HepG2 (cell line): ENCODE measurements around the gene MSI2. TPM values are rescaled to one million over a fixed set of nuclear protein-coding genes. Genes with fewer than 3 reads are reported as not detected.

Experiments
- EP300 ChIP-seq, 3 experiments: sonication (generic) in 1 of 3; formaldehyde crosslinking in 1 of 3; IDR thresholded peaks; 2 replicates each; pipeline versions ENCODE4 v1.5.1 to v1.6.1; 2011 to 2020; ENCODE audit warnings: low read depth in 2 of 3, low read length in 2 of 3, borderline replicate concordance in 1 of 3, improper control_type of control experiment in 1 of 3, mild to moderate bottlenecking in 1 of 3, missing genetic modification reagents in 1 of 3, moderate library complexity in 1 of 3
- FOXO1 ChIP-seq: sonication (generic); formaldehyde crosslinking; IDR thresholded peaks from 2 replicates; pipeline ENCODE4 v1.4.0; 2020; ENCODE audit warnings: missing genetic modification reagents
- ISX ChIP-seq: sonication (generic); formaldehyde crosslinking; conservative IDR thresholded peaks from 2 replicates; pipeline ENCODE4 v1.5.0; 2020; ENCODE audit warnings: missing genetic modification reagents
- NCOA2 ChIP-seq: sonication (generic); formaldehyde crosslinking; IDR thresholded peaks from 2 replicates; pipeline ENCODE4 v1.8.0; 2022; ENCODE audit warnings: inconsistent platforms
- SALL1 ChIP-seq: sonication (generic); formaldehyde crosslinking; IDR thresholded peaks from 2 replicates; pipeline ENCODE4 v1.8.0; 2022; ENCODE audit warnings: mild to moderate bottlenecking, missing genetic modification reagents
- SMYD3 ChIP-seq: sonication (generic); formaldehyde crosslinking; IDR thresholded peaks from 2 replicates; pipeline ENCODE4 v1.8.1; 2023; ENCODE audit warnings: mild to moderate bottlenecking, missing genetic modification reagents
- ZBTB34 ChIP-seq: sonication (generic); formaldehyde crosslinking; IDR thresholded peaks from 2 replicates; pipeline ENCODE4 v1.8.0; 2022; ENCODE audit warnings: mild to moderate bottlenecking, missing genetic modification reagents
- ZKSCAN8 ChIP-seq: IDR thresholded peaks from 2 replicates; pipeline ENCODE4 v1.6.1; 2016; ENCODE audit warnings: borderline replicate concordance, missing genetic modification reagents, missing compliant biosample characterization
- ZMAT3 ChIP-seq: sonication (generic); formaldehyde crosslinking; conservative IDR thresholded peaks from 2 replicates; pipeline ENCODE4 v1.7.0; 2021; ENCODE audit warnings: missing genetic modification reagents
- ZSCAN12 ChIP-seq: sonication (generic); formaldehyde crosslinking; IDR thresholded peaks from 2 replicates; pipeline ENCODE4 v1.9.0; 2021; ENCODE audit warnings: mild to moderate bottlenecking, missing genetic modification reagents
- polyA plus RNA-seq, 8 experiments: library from polyadenylated mRNA; depleted of rRNA in 3 of 8; stranded (reverse) in 7 of 8; unstranded in 1 of 8; fragments of >200 nt; fragmentation: Illumina TruSeq in 4 of 8; extraction: Trizol in 4 of 8; gene quantifications; 2 replicates each; pipeline versions ENCODE4 v1.2.1 to v1.2.3, GENCODE V29; 2011 to 2016; ENCODE audit warnings: low read depth in 4 of 8, missing spikeins in 1 of 8, mixed read lengths in 1 of 8; ENCODE audit not compliant: insufficient read depth in 1 of 8
- total RNA-seq, 5 experiments: library from RNA; depleted of rRNA; stranded (reverse); fragments of >200 nt; fragmentation: Illumina TruSeq; extraction: Trizol; gene quantifications; 2 replicates each; pipeline ENCODE4 v1.2.3, GENCODE V29; 2016; ENCODE audit warnings: low read depth in 1 of 5
- TF ChIP-seq, protein P1 (sequence below), 2 experiments: sonication (generic) in 1 of 2; formaldehyde crosslinking in 1 of 2; IDR thresholded peaks; 2 replicates each; pipeline versions ENCODE4 v1.6.1 to v1.9.0; 2014 to 2022; ENCODE audit warnings: antibody characterized with exemption in 1 of 2, borderline replicate concordance in 1 of 2, inconsistent platforms in 1 of 2, low read depth in 1 of 2, missing genetic modification reagents in 1 of 2
- TF ChIP-seq, protein P2 (sequence below), 2 experiments: sonication (generic) in 1 of 2; formaldehyde crosslinking in 1 of 2; IDR thresholded peaks; 2 replicates each; pipeline versions ENCODE4 v1.4.0 to v1.6.1; 2016 to 2020; ENCODE audit warnings: borderline replicate concordance in 1 of 2, low read depth in 1 of 2, mild to moderate bottlenecking in 1 of 2, missing genetic modification reagents in 1 of 2
- TF ChIP-seq, protein P3 (sequence below): IDR thresholded peaks from 2 replicates; pipeline ENCODE4 v1.6.1; 2016; ENCODE audit warnings: low read depth

MSI2 gene
- total and polyA plus RNA-seq, 2 of the 13 experiments (the other 11 are each of a cell fraction or from before 2014, with no cell fraction given), result 77.5 to 78.4 TPM

- TF ChIP-seq, protein P1, sequence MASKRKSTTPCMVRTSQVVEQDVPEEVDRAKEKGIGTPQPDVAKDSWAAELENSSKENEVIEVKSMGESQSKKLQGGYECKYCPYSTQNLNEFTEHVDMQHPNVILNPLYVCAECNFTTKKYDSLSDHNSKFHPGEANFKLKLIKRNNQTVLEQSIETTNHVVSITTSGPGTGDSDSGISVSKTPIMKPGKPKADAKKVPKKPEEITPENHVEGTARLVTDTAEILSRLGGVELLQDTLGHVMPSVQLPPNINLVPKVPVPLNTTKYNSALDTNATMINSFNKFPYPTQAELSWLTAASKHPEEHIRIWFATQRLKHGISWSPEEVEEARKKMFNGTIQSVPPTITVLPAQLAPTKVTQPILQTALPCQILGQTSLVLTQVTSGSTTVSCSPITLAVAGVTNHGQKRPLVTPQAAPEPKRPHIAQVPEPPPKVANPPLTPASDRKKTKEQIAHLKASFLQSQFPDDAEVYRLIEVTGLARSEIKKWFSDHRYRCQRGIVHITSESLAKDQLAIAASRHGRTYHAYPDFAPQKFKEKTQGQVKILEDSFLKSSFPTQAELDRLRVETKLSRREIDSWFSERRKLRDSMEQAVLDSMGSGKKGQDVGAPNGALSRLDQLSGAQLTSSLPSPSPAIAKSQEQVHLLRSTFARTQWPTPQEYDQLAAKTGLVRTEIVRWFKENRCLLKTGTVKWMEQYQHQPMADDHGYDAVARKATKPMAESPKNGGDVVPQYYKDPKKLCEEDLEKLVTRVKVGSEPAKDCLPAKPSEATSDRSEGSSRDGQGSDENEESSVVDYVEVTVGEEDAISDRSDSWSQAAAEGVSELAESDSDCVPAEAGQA (IDR thresholded peaks at IDR 0.05; ENCODE audit: low read depth), result no peak
- TF ChIP-seq, protein P1 (CRISPR knock-in tag; IDR thresholded peaks at IDR 0.05; ENCODE audit: borderline replicate concordance), result 0 out of 2 replicates have a peak, but pooled peaks have one; percentile 7
- 0 out of 2 replicates have a peak, but pooled peaks have one; percentile 8 for TF ChIP-seq ISX (CRISPR knock-in tag)
- 0 out of 2 replicates have a peak, but pooled peaks have one; percentile 48 for TF ChIP-seq ZKSCAN8
- TF ChIP-seq ZMAT3, result 0 out of 2 replicates have a peak, but pooled peaks have one; percentile 17
- TF ChIP-seq SALL1, result peak; percentile 35
- TF ChIP-seq, protein P2, sequence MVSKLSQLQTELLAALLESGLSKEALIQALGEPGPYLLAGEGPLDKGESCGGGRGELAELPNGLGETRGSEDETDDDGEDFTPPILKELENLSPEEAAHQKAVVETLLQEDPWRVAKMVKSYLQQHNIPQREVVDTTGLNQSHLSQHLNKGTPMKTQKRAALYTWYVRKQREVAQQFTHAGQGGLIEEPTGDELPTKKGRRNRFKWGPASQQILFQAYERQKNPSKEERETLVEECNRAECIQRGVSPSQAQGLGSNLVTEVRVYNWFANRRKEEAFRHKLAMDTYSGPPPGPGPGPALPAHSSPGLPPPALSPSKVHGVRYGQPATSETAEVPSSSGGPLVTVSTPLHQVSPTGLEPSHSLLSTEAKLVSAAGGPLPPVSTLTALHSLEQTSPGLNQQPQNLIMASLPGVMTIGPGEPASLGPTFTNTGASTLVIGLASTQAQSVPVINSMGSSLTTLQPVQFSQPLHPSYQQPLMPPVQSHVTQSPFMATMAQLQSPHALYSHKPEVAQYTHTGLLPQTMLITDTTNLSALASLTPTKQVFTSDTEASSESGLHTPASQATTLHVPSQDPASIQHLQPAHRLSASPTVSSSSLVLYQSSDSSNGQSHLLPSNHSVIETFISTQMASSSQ (IDR thresholded peaks at IDR 0.05; ENCODE audit: low read depth), result 0 out of 2 replicates have a peak, but pooled peaks have one; percentile 34
- TF ChIP-seq, protein P2 (CRISPR knock-in tag; IDR thresholded peaks at IDR 0.05; ENCODE audit: borderline replicate concordance), result no peak
- TF ChIP-seq EP300 (IDR thresholded peaks at IDR 0.05; ENCODE audit: low read depth in 2 of 2, low read length in 2 of 2), result peak in 1 of 2 experiments; percentile 41; a peak in 1 of 4 replicates
- TF ChIP-seq EP300 (CRISPR knock-in tag; IDR thresholded peaks at IDR 0.05; ENCODE audit: borderline replicate concordance), result peak; percentile 50; the same call in 1 of the 2 replicates
- no peak for TF ChIP-seq SMYD3 (CRISPR knock-in tag)
- TF ChIP-seq ZBTB34 (CRISPR knock-in tag), result no peak
- TF ChIP-seq ZSCAN12 (CRISPR knock-in tag), result no peak
- peak; percentile 28; the same call in 1 of the 2 replicates for TF ChIP-seq NCOA2 (CRISPR knock-in tag)
- TF ChIP-seq, protein P3, sequence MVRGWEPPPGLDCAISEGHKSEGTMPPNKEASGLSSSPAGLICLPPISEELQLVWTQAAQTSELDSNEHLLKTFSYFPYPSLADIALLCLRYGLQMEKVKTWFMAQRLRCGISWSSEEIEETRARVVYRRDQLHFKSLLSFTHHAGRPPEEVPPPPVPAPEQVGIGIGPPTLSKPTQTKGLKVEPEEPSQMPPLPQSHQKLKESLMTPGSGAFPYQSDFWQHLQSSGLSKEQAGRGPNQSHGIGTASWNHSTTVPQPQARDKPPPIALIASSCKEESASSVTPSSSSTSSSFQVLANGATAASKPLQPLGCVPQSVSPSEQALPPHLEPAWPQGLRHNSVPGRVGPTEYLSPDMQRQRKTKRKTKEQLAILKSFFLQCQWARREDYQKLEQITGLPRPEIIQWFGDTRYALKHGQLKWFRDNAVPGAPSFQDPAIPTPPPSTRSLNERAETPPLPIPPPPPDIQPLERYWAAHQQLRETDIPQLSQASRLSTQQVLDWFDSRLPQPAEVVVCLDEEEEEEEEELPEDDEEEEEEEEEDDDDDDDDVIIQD, result peak; percentile 23; the same call in 1 of the 2 replicates
- TF ChIP-seq FOXO1, result peak; percentile 71
Measured at GRCh38 chr17:57408071-57408811, 151.9 kb downstream of the MSI2 start (continued).
